ENCODE results near the gene AGBL4.

GRCh38 chr1:48671578-48671977 is 1352.2 kb downstream of the AGBL4 start:
- no peak for TF ChIP-seq POLR2A (IDR thresholded peaks at IDR 0.05)
- TF ChIP-seq CTCF (IDR thresholded peaks at IDR 0.05), result no peak
